Measurements from ENCODE around the gene CTIF.

CTIF gene

GRCh38 chr18:48875942-48876511 lies 337.2 kb downstream of the CTIF start:
- Histone ChIP-seq H3K4me3 (ENCODE audit: low read depth in 1 of 2, low read length in 1 of 2) (no peak overlapping the region), H3K27me3 (no peaks in the 10 kb centered on the region), H3K4me1 (ENCODE audit: control insufficient read depth in 1 of 2, insufficient read depth in 1 of 2, low read depth in 1 of 2, low read length in 1 of 2) (no peaks in the 10 kb centered on the region), H3K36me3 (no peaks in the 10 kb centered on the region), H3K27ac (no peak overlapping the region), H3K9me3 (no peaks in the 10 kb centered on the region)
- no peak for TF ChIP-seq CTCF (IDR thresholded peaks at IDR 0.05)

- TF ChIP-seq CTCF (IDR thresholded peaks at IDR 0.05): no peak
- H3K4me1 ChIP-seq (ENCODE audit: control insufficient read depth in 1 of 2, insufficient read depth in 1 of 2, low read depth in 1 of 2, low read length in 1 of 2): no peaks in the 10 kb centered on the region
- no peaks in the 10 kb centered on the region for H3K27me3 ChIP-seq
Measured at GRCh38 chr18:48876590-48876989, 337.8 kb downstream of the CTIF start.

GRCh38 chr18:48877941-48878340 lies 339.1 kb downstream of the CTIF start:
- H3K27ac ChIP-seq: no peak overlapping the region
- no peaks in the 10 kb centered on the region for H3K4me1 ChIP-seq (ENCODE audit: control insufficient read depth in 1 of 2, insufficient read depth in 1 of 2, low read depth in 1 of 2, low read length in 1 of 2)
- H3K36me3 ChIP-seq: no peaks in the 10 kb centered on the region
- TF ChIP-seq CTCF (IDR thresholded peaks at IDR 0.05): no peak
- H3K4me3 ChIP-seq (ENCODE audit: low read depth in 1 of 2, low read length in 1 of 2): no peak overlapping the region
- H3K27me3 ChIP-seq: no peaks in the 10 kb centered on the region
- H3K9me3 ChIP-seq: no peaks in the 10 kb centered on the region

More at GRCh38 chr18:48876590-48876989, 337.8 kb downstream of the CTIF start:
- H3K27ac ChIP-seq: no peak overlapping the region
- H3K9me3 ChIP-seq: no peaks in the 10 kb centered on the region
- H3K4me3 ChIP-seq (ENCODE audit: low read depth in 1 of 2, low read length in 1 of 2): no peak overlapping the region
- no peaks in the 10 kb centered on the region for H3K36me3 ChIP-seq

- Histone ChIP-seq H3K27ac (no peak overlapping the region), H3K4me1 (ENCODE audit: control insufficient read depth in 1 of 2, insufficient read depth in 1 of 2, low read depth in 1 of 2, low read length in 1 of 2) (no peaks in the 10 kb centered on the region), H3K27me3 (no peaks in the 10 kb centered on the region), H3K36me3 (no peaks in the 10 kb centered on the region), H3K9me3 (no peaks in the 10 kb centered on the region), H3K4me3 (ENCODE audit: low read depth in 1 of 2, low read length in 1 of 2) (no peak overlapping the region)
- TF ChIP-seq CTCF (IDR thresholded peaks at IDR 0.05): no peak
Measured at GRCh38 chr18:48878471-48878870, 339.6 kb downstream of the CTIF start.

- no peak overlapping the region for H3K27ac ChIP-seq
- no peak overlapping the region for H3K4me3 ChIP-seq (ENCODE audit: low read depth in 1 of 2, low read length in 1 of 2)
- no peaks in the 10 kb centered on the region for H3K9me3 ChIP-seq
- H3K36me3 ChIP-seq: no peaks in the 10 kb centered on the region
- H3K27me3 ChIP-seq: no peaks in the 10 kb centered on the region
- H3K4me1 ChIP-seq (ENCODE audit: control insufficient read depth in 1 of 2, insufficient read depth in 1 of 2, low read depth in 1 of 2, low read length in 1 of 2): no peaks in the 10 kb centered on the region
- no peak for TF ChIP-seq CTCF (IDR thresholded peaks at IDR 0.05)
Measured at GRCh38 chr18:48879008-48879431, 340.2 kb downstream of the CTIF start.

- Histone ChIP-seq H3K27me3 (no peaks in the 10 kb centered on the region), H3K4me1 (ENCODE audit: control insufficient read depth in 1 of 2, insufficient read depth in 1 of 2, low read depth in 1 of 2, low read length in 1 of 2) (no peaks in the 10 kb centered on the region), H3K4me3 (ENCODE audit: low read depth in 1 of 2, low read length in 1 of 2) (no peak overlapping the region), H3K36me3 (no peaks in the 10 kb centered on the region), H3K9me3 (no peaks in the 10 kb centered on the region), H3K27ac (no peak overlapping the region)
- no peak for TF ChIP-seq CTCF (IDR thresholded peaks at IDR 0.05)
Measured at GRCh38 chr18:48880931-48881330, 342.1 kb downstream of the CTIF start.
